RPMI8226 (cell line): ENCODE results near the gene CRIM1.

Source experiments
- DNase-seq: peaks from one replicate; pipeline ENCODE4 v3.0.0-alpha.2; 2015

Gene CRIM1

GRCh38 chr2:36528766-36529392 lies 173.3 kb downstream of the CRIM1 start:
- DNase-seq, result no peak

- no peak for DNase-seq
Measured at GRCh38 chr2:36530178-36530982, 174.8 kb downstream of the CRIM1 start.

- DNase-seq, result no peak
Measured at GRCh38 chr2:36530983-36531354, 175.4 kb downstream of the CRIM1 start.

- no peak for DNase-seq
Measured at GRCh38 chr2:36534275-36534799, 178.8 kb downstream of the CRIM1 start.

GRCh38 chr2:36535099-36535498 lies 179.5 kb downstream of the CRIM1 start:
- no peak for DNase-seq

GRCh38 chr2:36536776-36537175 lies 181.2 kb downstream of the CRIM1 start:
- DNase-seq, result no peak

- no peak for DNase-seq
Measured at GRCh38 chr2:36538335-36538734, 182.8 kb downstream of the CRIM1 start.

- DNase-seq, result no peak
Measured at GRCh38 chr2:36539631-36540030, 184.1 kb downstream of the CRIM1 start.

GRCh38 chr2:36540986-36541754 lies 185.6 kb downstream of the CRIM1 start:
- DNase-seq, result no peak

- DNase-seq, result no peak
Measured at GRCh38 chr2:36541891-36542595, 186.5 kb downstream of the CRIM1 start.

GRCh38 chr2:36544638-36545338 lies 189.2 kb downstream of the CRIM1 start:
- no peak for DNase-seq

- no peak for DNase-seq
Measured at GRCh38 chr2:36545871-36546416, 190.4 kb downstream of the CRIM1 start.

- no peak for DNase-seq
Measured at GRCh38 chr2:36547906-36548305, 192.3 kb downstream of the CRIM1 start.

- no peak for DNase-seq
Measured at GRCh38 chr2:36549165-36549574, 193.6 kb downstream of the CRIM1 start.

GRCh38 chr2:36550006-36550405 lies 194.4 kb downstream of the CRIM1 start:
- DNase-seq, result no peak

- no peak for DNase-seq
Measured at GRCh38 chr2:36553683-36554082, 198.1 kb downstream of the CRIM1 start.

- no peak for DNase-seq
Measured at GRCh38 chr2:36554531-36554930, 199.0 kb downstream of the CRIM1 start.

- DNase-seq, result no peak
Measured at GRCh38 chr2:36555789-36556188, 200.2 kb downstream of the CRIM1 start.

- DNase-seq, result no peak
Measured at GRCh38 chr2:36556842-36557241, 201.3 kb downstream of the CRIM1 start.

- DNase-seq, result no peak
Measured at GRCh38 chr2:36559221-36559942, 203.8 kb downstream of the CRIM1 start.

- DNase-seq, result no peak
Measured at GRCh38 chr2:36560726-36561125, 205.1 kb downstream of the CRIM1 start.
